B cell (primary cell): ENCODE data around the gene AKT3. TPM values are rescaled to one million over a fixed set of nuclear protein-coding genes. Genes with fewer than 3 reads are reported as not detected.

Experiments
- ATAC-seq: fragments of 200-7000 bp; cut with Tn5 transposase; one replicate; pipeline ENCODE4 v1.10.0; 2021; ENCODE audit warnings: low read depth, mild to moderate bottlenecking, moderate number of reproducible peaks, moderate library complexity
- CTCF ChIA-PET: fragments of 350-600 bp; sonication (Branson Sonifier 250); formaldehyde crosslinking; loops from one replicate; lab custom pipeline; 2021; ENCODE audit warnings: antibody characterized with exemption, inconsistent platforms; lab: Charles Lee
- POLR2A ChIA-PET: fragments of 350-600 bp; sonication (Branson Sonifier 250); formaldehyde crosslinking; loops from one replicate; lab custom pipeline; 2021; ENCODE audit warnings: antibody characterized with exemption; lab: Charles Lee
- DNase-seq: peaks from one replicate; pipeline ENCODE4 v3.0.0; 2013
- H2AFZ ChIP-seq: 2 replicates; pipeline ENCODE4 v1.6.1; 2012; ENCODE audit warnings: mild to moderate bottlenecking, low read depth, low read length; ENCODE audit not compliant: insufficient read depth, poor library complexity, severe bottlenecking
- H3K27ac ChIP-seq, 2 donors: 1 replicate in 1 of 2; 2 replicates in 1 of 2; pipeline ENCODE4 v1.5.1; 2012 to 2013; ENCODE audit warnings: low read length in 2 of 2, mild to moderate bottlenecking in 2 of 2, moderate library complexity in 1 of 2
- H3K27me3 ChIP-seq, 4 experiments: fragments of 200-600 bp in 1 of 4; sonication (generic) in 1 of 4; replicated peaks in 1 of 4; 1 replicate in 2 of 4; 2 replicates in 2 of 4; pipeline versions ENCODE4 v1.6.1 to v1.7.0; 2013 to 2016; ENCODE audit warnings: low read length in 3 of 4, mild to moderate bottlenecking in 2 of 4, mixed read lengths in 1 of 4, moderate library complexity in 1 of 4; ENCODE audit not compliant: insufficient read depth in 4 of 4, control insufficient read depth in 3 of 4; ENCODE audit errors: control extremely low read depth in 1 of 4
- H3K36me3 ChIP-seq, 2 experiments: replicated peaks in 1 of 2; 1 replicate in 1 of 2; 2 replicates in 1 of 2; pipeline versions ENCODE4 v1.6.1 to v1.7.1; 2013; ENCODE audit warnings: low read length in 1 of 2; ENCODE audit not compliant: insufficient read depth in 2 of 2, control insufficient read depth in 1 of 2; ENCODE audit errors: control extremely low read depth in 1 of 2, extremely low read depth in 1 of 2
- H3K4me1 ChIP-seq, 2 donors: fragments of 200-600 bp in 1 of 2; sonication (generic) in 1 of 2; 1 replicate in 1 of 2; 2 replicates in 1 of 2; pipeline versions ENCODE4 v1.5.1 to v1.6.1; 2013 to 2017; ENCODE audit warnings: low read length in 2 of 2; ENCODE audit not compliant: control insufficient read depth in 2 of 2, insufficient read depth in 2 of 2
- H3K4me2 ChIP-seq: replicated peaks from 2 replicates; pipeline ENCODE3; 2012; ENCODE audit warnings: mild to moderate bottlenecking, low read depth, low read length; ENCODE audit not compliant: poor library complexity, severe bottlenecking
- H3K4me3 ChIP-seq, 5 experiments: fragments of 200-600 bp in 1 of 5; sonication (generic) in 1 of 5; 1 replicate in 3 of 5; 2 replicates in 2 of 5; pipeline versions ENCODE4 v1.5.1 to v1.7.0; 2011 to 2016; ENCODE audit warnings: low read length in 4 of 5, mild to moderate bottlenecking in 4 of 5, low read depth in 2 of 5, control low read depth in 1 of 5, moderate library complexity in 1 of 5; ENCODE audit not compliant: insufficient read depth in 1 of 5; ENCODE audit errors: control extremely low read depth in 1 of 5, extremely low read depth in 1 of 5
- H3K79me2 ChIP-seq: fragments of 200-600 bp; sonication (generic); one replicate; pipeline ENCODE4 v1.6.0; 2016; ENCODE audit warnings: low read length; ENCODE audit not compliant: control insufficient read depth, insufficient read depth
- H3K9ac ChIP-seq: fragments of 200-600 bp; sonication (generic); 2 replicates; pipeline ENCODE4 v1.6.1; 2017; ENCODE audit warnings: mild to moderate bottlenecking, low read length, moderate library complexity
- H3K9me3 ChIP-seq, 3 donors: one replicate each; pipeline versions ENCODE4 v1.6.1 to v1.7.1; 2013; ENCODE audit warnings: low read length in 2 of 3; ENCODE audit not compliant: control insufficient read depth in 2 of 3, insufficient read depth in 1 of 3; ENCODE audit errors: control extremely low read depth in 1 of 3
- H4K20me1 ChIP-seq: 2 replicates; pipeline ENCODE4 v1.6.0; 2012; ENCODE audit warnings: mild to moderate bottlenecking, low read length; ENCODE audit not compliant: insufficient read depth, control insufficient read depth, poor library complexity, severe bottlenecking
- H3K27ac Mint-ChIP-seq: one replicate; pipeline ENCODE4 v1.8.0; 2021; ENCODE audit warnings: mixed read lengths
- H3K27me3 Mint-ChIP-seq: one replicate; pipeline ENCODE4 v1.8.0; 2021; ENCODE audit warnings: mixed read lengths
- H3K4me1 Mint-ChIP-seq: one replicate; pipeline ENCODE4 v1.8.0; 2021; ENCODE audit warnings: mixed read lengths
- H3K4me3 Mint-ChIP-seq: one replicate; pipeline ENCODE4 v1.8.0; 2021; ENCODE audit warnings: mixed read lengths
- H3K9me3 Mint-ChIP-seq: one replicate; pipeline ENCODE4 v1.8.0; 2022; ENCODE audit warnings: mixed read lengths; ENCODE audit not compliant: insufficient read depth
- CTCF ChIP-seq: fragments of 200-600 bp; IDR thresholded peaks from one replicate; pipeline ENCODE4 v1.8.0; 2022; ENCODE audit warnings: antibody characterized with exemption, mild to moderate bottlenecking
- EZH2 ChIP-seq: IDR thresholded peaks from 2 replicates; pipeline ENCODE4 v1.6.1; 2012; ENCODE audit warnings: borderline replicate concordance, low read depth, mild to moderate bottlenecking, moderate library complexity, low read length; ENCODE audit not compliant: insufficient read depth, poor library complexity, severe bottlenecking
- WGBS: methylation state at CpG from one replicate; pipeline ENCODE4 v1.1.5; 2013; ENCODE audit warnings: missing lambda C conversion rate; ENCODE audit not compliant: insufficient coverage; 5-methylcytosine and 5-hydroxymethylcytosine counted together
- intact Hi-C: fragments of 100-400 bp; cut with micrococcal nuclease; formaldehyde crosslinking; loops from one replicate; pipeline ENCODE4 v1.10.0; 2022
- polyA plus RNA-seq: library from polyadenylated mRNA; depleted of rRNA; stranded (reverse); fragments of >200 nt; gene quantifications from 2 replicates; pipeline ENCODE4 v1.2.3, GENCODE V29; 2012
- total RNA-seq, 2 donors: library from RNA; stranded (reverse); fragments of 120-200 nt in 1 of 2; gene quantifications; 1 replicate in 1 of 2; 2 replicates in 1 of 2; pipeline versions ENCODE4 v1.2.3 to v1.2.4, GENCODE V29; 2013 to 2022

The AKT3 gene
- total and polyA plus RNA-seq, 2 donors (not counting 1 experiment from before 2014, with no cell fraction given): 4.4 to 148 TPM

GRCh38 chr1:243482141-243483022, 367.7 kb downstream of the AKT3 start:
- peak overlapping the region in 4 of 5 experiments; percentile 37 to 75 (median 48) for H3K4me3 ChIP-seq
- POLR2A ChIA-PET: interaction anchor here (1.4 kb wide), 1 partner anchor 20 kb away, joined by 5 read pairs; no protein-coding TSS in a partner anchor
- Mint-ChIP-seq H3K27ac (no peak overlapping the region), H3K9me3 (no peaks in the 10 kb centered on the region), H3K4me1 (peaks cover 21% of the 10 kb centered on the region), H3K27me3 (peaks cover 4% of the 10 kb centered on the region), H3K4me3 (peak overlapping the region; percentile 84)
- H3K4me2 ChIP-seq: peak overlapping the region; percentile 95
- peaks cover 9 to 12% of the 10 kb centered on the region in 2 donors for H3K4me1 ChIP-seq
- H3K27ac ChIP-seq: peak overlapping the region in 1 of 2 donors; percentile 37
- no peak for TF ChIP-seq CTCF
- TF ChIP-seq EZH2: no peak
- intact Hi-C loops: no loop called here
- peaks cover 0 to 12% (median 0%) of the 10 kb centered on the region in 4 experiments for H3K27me3 ChIP-seq
- DNase-seq (no peak), ATAC-seq (peak; percentile 14)
- peak overlapping the region; percentile 60 for H2AFZ ChIP-seq
- peaks cover 0 to 3% (median 0%) of the 10 kb centered on the region in 3 donors for H3K9me3 ChIP-seq
- WGBS: 36% methylated on average over 22 of the region's 25 CpGs
- H3K36me3 ChIP-seq: no peaks in the 10 kb centered on the region
- CTCF ChIA-PET: interaction anchor here (0.7 to 1.2 kb wide), 2 partner anchors 21 to 139 kb away, joined by 3 read pairs; no protein-coding TSS in a partner anchor
- H4K20me1 ChIP-seq: no peaks in the 10 kb centered on the region
- no peaks in the 10 kb centered on the region for H3K79me2 ChIP-seq
- H3K9ac ChIP-seq: peak overlapping the region; percentile 72

- peaks cover 9 to 12% of the 10 kb centered on the region in 2 donors for H3K4me1 ChIP-seq
- POLR2A ChIA-PET: no interaction called here
- peaks cover 4% of the 10 kb centered on the region for H3K27me3 Mint-ChIP-seq
- H2AFZ ChIP-seq: no peak overlapping the region
- WGBS: 88% methylated on average over 5 of the region's 5 CpGs
- H3K79me2 ChIP-seq: no peaks in the 10 kb centered on the region
- no peak overlapping the region for H3K9ac ChIP-seq
- TF ChIP-seq CTCF: no peak
- no peak overlapping the region for H3K27ac Mint-ChIP-seq
- ATAC-seq (no peak), DNase-seq (no peak)
- H3K27me3 ChIP-seq: peaks cover 0 to 12% (median 0%) of the 10 kb centered on the region in 4 experiments
- H3K9me3 Mint-ChIP-seq: no peaks in the 10 kb centered on the region
- no peaks in the 10 kb centered on the region for H4K20me1 ChIP-seq
- H3K27ac ChIP-seq: no peak overlapping the region
- H3K4me2 ChIP-seq: no peak overlapping the region
- H3K9me3 ChIP-seq: peaks cover 0 to 3% (median 0%) of the 10 kb centered on the region in 3 donors
- CTCF ChIA-PET: no interaction called here
- peaks cover 21% of the 10 kb centered on the region for H3K4me1 Mint-ChIP-seq
- no peaks in the 10 kb centered on the region for H3K36me3 ChIP-seq
- no peak overlapping the region for H3K4me3 Mint-ChIP-seq
- intact Hi-C loops: no loop called here
- no peak overlapping the region for H3K4me3 ChIP-seq
Observed at GRCh38 chr1:243481101-243481500, 368.9 kb downstream of the AKT3 start.
